Panc1 (cell line): ENCODE measurements around the gene ADK. TPM values are rescaled to one million over a fixed set of nuclear protein-coding genes. Genes with fewer than 3 reads are reported as not detected.

Experiments used
- ATAC-seq: fragments of 200-7000 bp; cut with Tn5 transposase; 2 replicates; pipeline ENCODE4 v1.9.1; 2020; ENCODE audit warnings: mild to moderate bottlenecking, moderate library complexity
- BruUV-seq: library from RNA; stranded (reverse); fragments of 400-500 nt; replicated peaks from 2 replicates; lab custom pipeline; 2021; lab: Mats Ljungman, UMichigan
- CTCF ChIA-PET: fragments of 300-600 bp; sonication (Branson Sonifier 250); formaldehyde crosslinking; loops from one replicate; lab custom pipeline; 2022; ENCODE audit warnings: antibody characterized with exemption; lab: Charles Lee
- POLR2A ChIA-PET: fragments of 300-600 bp; sonication (Branson Sonifier 250); formaldehyde crosslinking; loops from one replicate; lab custom pipeline; 2022; ENCODE audit warnings: antibody characterized with exemption; lab: Charles Lee
- DNase-seq: peaks from one replicate; pipeline ENCODE4 v3.0.0-alpha.2; 2010; ENCODE audit warnings: low read depth, low spot score
- H3K27ac ChIP-seq: 2 replicates; pipeline ENCODE4 v1.5.1; 2011; ENCODE audit warnings: mild to moderate bottlenecking, low read length, inconsistent platforms
- H3K27me3 ChIP-seq: fragments of 200-500 bp; sonication (Bioruptor generic); 2 replicates; pipeline ENCODE4 v1.6.0; 2014; ENCODE audit warnings: low read length, inconsistent platforms; ENCODE audit not compliant: control insufficient read depth, insufficient read depth
- H3K36me3 ChIP-seq: fragments of 200-500 bp; sonication (Bioruptor generic); 2 replicates; pipeline ENCODE4 v1.5.1; 2014; ENCODE audit warnings: inconsistent platforms, mild to moderate bottlenecking, low read length, moderate library complexity; ENCODE audit not compliant: control insufficient read depth, insufficient read depth
- H3K4me1 ChIP-seq: 2 replicates; pipeline ENCODE4 v1.5.1; 2011; ENCODE audit warnings: inconsistent platforms, mild to moderate bottlenecking, low read length, moderate library complexity; ENCODE audit not compliant: control insufficient read depth, insufficient read depth
- H3K4me3 ChIP-seq, 2 experiments: 2 replicates each; pipeline ENCODE4 v1.5.1; 2011 to 2012; ENCODE audit warnings: low read depth in 2 of 2, low read length in 2 of 2, mild to moderate bottlenecking in 2 of 2, inconsistent platforms in 1 of 2, moderate library complexity in 1 of 2
- H3K9me3 ChIP-seq: fragments of 200-500 bp; sonication (Bioruptor generic); 2 replicates; pipeline ENCODE4 v1.5.1; 2014; ENCODE audit warnings: low read depth, mild to moderate bottlenecking, inconsistent platforms, low read length, moderate library complexity; ENCODE audit not compliant: control insufficient read depth, insufficient read depth
- CTCF ChIP-seq: fragments of 450-650 bp; IDR thresholded peaks from 2 replicates; pipeline ENCODE4 v1.5.1; 2017; ENCODE audit warnings: mild to moderate bottlenecking
- POLR2AphosphoS5 ChIP-seq: IDR thresholded peaks from 2 replicates; pipeline ENCODE4 v1.6.1; 2012; ENCODE audit warnings: mild to moderate bottlenecking, low read depth, low read length, moderate library complexity
- REST ChIP-seq, 2 experiments: IDR thresholded peaks; 2 replicates each; pipeline ENCODE4 v1.6.1; 2011 to 2012; ENCODE audit warnings: low read depth in 2 of 2, control low read depth in 1 of 2, low read length in 1 of 2, mild to moderate bottlenecking in 1 of 2, moderate library complexity in 1 of 2; ENCODE audit not compliant: insufficient read depth in 1 of 2
- SIN3A ChIP-seq: IDR thresholded peaks from 2 replicates; pipeline ENCODE4 v1.6.1; 2012; ENCODE audit warnings: low read depth, mild to moderate bottlenecking, low read length, moderate library complexity, borderline replicate concordance; ENCODE audit not compliant: insufficient read depth
- TCF7L2 ChIP-seq: IDR thresholded peaks from 2 replicates; pipeline ENCODE4 v1.6.1; 2011; ENCODE audit warnings: mild to moderate bottlenecking, low read depth, low read length, inconsistent platforms
- in situ Hi-C: cut with HindIII; loops from 2 replicates; pipeline ENCODE4 v1.10.0; 2016; ENCODE audit warnings: low sequenced_read_pairs, low pct_unique_long_range_greater_than_20kb
- intact Hi-C: fragments of 100-400 bp; cut with micrococcal nuclease; formaldehyde crosslinking; loops from one replicate; pipeline ENCODE4 v1.10.0; 2022; ENCODE audit not compliant: unreplicated experiment
- total RNA-seq: library from RNA; stranded (reverse); gene quantifications from one replicate; pipeline ENCODE4 v1.2.1, GENCODE V29; 2021; ENCODE audit not compliant: unreplicated experiment

The ADK gene
- total RNA-seq, 1 experiment from 2014 or later: 64.5 TPM

GRCh38 chr10:74728225-74728624 lies 577.2 kb downstream of the ADK start:
- Histone ChIP-seq H3K36me3 (no peaks in the 10 kb centered on the region), H3K27me3 (no peaks in the 10 kb centered on the region), H3K4me1 (no peaks in the 10 kb centered on the region), H3K4me3 (no peak overlapping the region), H3K9me3 (no peaks in the 10 kb centered on the region), H3K27ac (no peak overlapping the region)
- no TSS peak for BruUV-seq
- DNase-seq (no peak), ATAC-seq (no peak)
- CTCF ChIA-PET: no interaction called here
- POLR2A ChIA-PET: no interaction called here
- TF ChIP-seq POLR2AphosphoS5 (no peak), REST (IDR thresholded peaks at IDR 0.05; ENCODE audit: insufficient read depth in 1 of 2, low read depth in 2 of 2, low read length in 1 of 2) (no peak), SIN3A (no peak), TCF7L2 (no peak), CTCF (no peak)
- intact Hi-C loops: no loop called here
- in situ Hi-C loops: no loop called here

GRCh38 chr10:74730246-74730645 lies 579.2 kb downstream of the ADK start:
- POLR2A ChIA-PET: interaction anchor here (0.7 kb wide), 1 partner anchor 408 kb away, joined by 8 read pairs; no protein-coding TSS in a partner anchor
- intact Hi-C loops: no loop called here

More at GRCh38 chr10:74730246-74730645, 579.2 kb downstream of the ADK start:
- no peak; the same call in 1 of the 2 replicates for ATAC-seq
- H3K4me3 ChIP-seq: no peak overlapping the region
- no peak for DNase-seq
- H3K4me1 ChIP-seq: no peaks in the 10 kb centered on the region
- H3K27me3 ChIP-seq: no peaks in the 10 kb centered on the region
- H3K27ac ChIP-seq: no peak overlapping the region
- CTCF ChIA-PET: no interaction called here
- in situ Hi-C loops: no loop called here
- BruUV-seq: no TSS peak
- no peak for TF ChIP-seq CTCF
- no peak for TF ChIP-seq POLR2AphosphoS5
- no peak for TF ChIP-seq REST (IDR thresholded peaks at IDR 0.05; ENCODE audit: insufficient read depth in 1 of 2, low read depth in 2 of 2, low read length in 1 of 2)
- TF ChIP-seq TCF7L2: no peak
- no peak for TF ChIP-seq SIN3A
- no peaks in the 10 kb centered on the region for H3K36me3 ChIP-seq
- no peaks in the 10 kb centered on the region for H3K9me3 ChIP-seq
